ENCODE measurements around the gene CFAP45.

Gene CFAP45

DNA sequence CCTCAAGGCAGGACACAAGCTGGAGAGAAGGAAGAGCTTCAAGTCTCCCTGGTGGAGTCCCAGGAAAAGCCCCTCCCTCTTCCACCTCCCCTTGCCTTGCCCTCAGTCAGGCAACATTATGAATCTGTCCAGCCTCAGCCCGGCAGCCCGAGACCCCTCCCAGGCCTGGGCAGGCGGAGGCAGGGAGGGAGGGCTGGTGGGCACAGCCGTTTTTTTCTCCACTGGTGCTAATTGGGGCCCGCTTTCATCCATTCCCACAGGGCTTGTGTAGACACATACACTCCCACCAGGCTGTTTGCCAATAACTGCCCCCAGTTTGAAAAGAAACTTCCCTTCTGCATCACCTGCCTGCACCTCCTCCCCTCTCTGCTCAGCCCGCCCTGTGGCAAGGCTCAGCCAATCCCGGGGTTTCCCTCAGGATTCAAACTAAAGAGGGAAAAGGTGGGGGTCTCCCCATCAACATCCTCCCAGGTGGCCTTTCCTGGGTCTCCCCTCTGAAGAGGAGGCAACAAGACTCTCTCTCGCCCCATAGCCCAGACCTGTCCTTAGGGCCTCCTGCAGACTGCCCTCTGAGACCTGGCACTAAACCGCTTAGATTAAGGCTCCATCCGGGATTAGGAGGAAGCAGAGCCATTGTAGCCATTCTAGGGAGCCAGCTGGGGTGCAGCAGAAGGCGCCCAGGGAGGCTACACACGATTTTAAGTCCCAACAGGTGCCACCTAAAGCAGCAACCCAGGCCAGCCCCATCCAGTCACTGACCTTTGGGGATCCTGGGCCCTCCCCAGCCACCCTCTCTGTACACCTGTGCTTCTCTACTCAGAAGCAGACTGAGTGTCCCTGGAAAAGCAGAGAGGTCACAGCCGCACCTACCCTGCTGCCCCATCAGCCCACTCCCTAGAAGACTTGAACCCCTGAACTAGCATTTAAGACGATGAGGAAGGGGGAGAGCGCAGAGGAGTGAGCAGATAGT is 41.9 kb upstream of the CFAP45 start:
- peak overlapping the region; percentile 51 for H2AK5ac ChIP-seq (ENCODE audit: low read depth, low read length)
- no peak overlapping the region for H3K23ac ChIP-seq (ENCODE audit: low read depth, low read length, poor library complexity)
- H3K4me2 ChIP-seq (ENCODE audit: insufficient read depth, low read length, poor library complexity, severe bottlenecking) = peak overlapping the region; percentile 29
- H4K91ac ChIP-seq (ENCODE audit: low read depth, low read length, poor library complexity) = no peak overlapping the region
- H3K4ac ChIP-seq (ENCODE audit: low read length) = no peak overlapping the region
- H3K27ac ChIP-seq (replicated peaks; ENCODE audit: low read length) = peak overlapping the region; percentile 49
- peak overlapping the region; percentile 76 for H3K18ac ChIP-seq (ENCODE audit: low read length)
- no peak overlapping the region for H3K14ac ChIP-seq (ENCODE audit: low read length)
- H2BK120ac ChIP-seq (ENCODE audit: low read depth, low read length) = peak overlapping the region; percentile 20
- H3K27me3 ChIP-seq (ENCODE audit: control insufficient read depth in 3 of 3, insufficient read depth in 3 of 3, low read depth in 1 of 3, low read length in 3 of 3) = peaks cover 0 to 9% (median 0%) of the 10 kb centered on the region in 3 experiments
- no CpG with 5 or more reads among the region's 15 CpGs for WGBS, 2 donors (ENCODE audit: extremely low coverage in 2 of 2, insufficient read length in 2 of 2, insufficient replicate concordance in 1 of 2)
- peaks cover 28 to 54% of the 10 kb centered on the region in 2 donors for H3K4me1 ChIP-seq (ENCODE audit: control insufficient read depth in 2 of 2, insufficient read depth in 1 of 2, low read depth in 1 of 2, low read length in 2 of 2)
- H3K4me3 ChIP-seq (ENCODE audit: low read length in 2 of 2) = peak overlapping the region in 1 of 2 donors; percentile 20
- peak overlapping the region; percentile 84 for H2AFZ ChIP-seq (ENCODE audit: low read length)
- H3K36me3 ChIP-seq (replicated peaks in 1 of 2; ENCODE audit: control insufficient read depth in 2 of 2, insufficient read depth in 2 of 2, low read length in 2 of 2) = peaks cover 2 to 5% of the 10 kb centered on the region in 2 donors
- H2BK15ac ChIP-seq (ENCODE audit: low read length) = peak overlapping the region; percentile 82
- DNase-seq (ENCODE audit: low spot score) = no peak
- no peaks in the 10 kb centered on the region for H3K9me3 ChIP-seq (replicated peaks in 1 of 2; ENCODE audit: control insufficient read depth in 2 of 2, insufficient read depth in 1 of 2, low read depth in 1 of 2, low read length in 2 of 2)
- no peak overlapping the region for H3K9ac ChIP-seq (ENCODE audit: low read depth, low read length, poor library complexity)
- H2BK12ac ChIP-seq (ENCODE audit: low read length) = no peak overlapping the region
- H2BK5ac ChIP-seq (ENCODE audit: low read length) = peak overlapping the region; percentile 2
- peaks cover 10% of the 10 kb centered on the region for H3K79me1 ChIP-seq (ENCODE audit: low read depth, low read length)
- no peak overlapping the region for H4K8ac ChIP-seq (ENCODE audit: low read depth, low read length)

DNA sequence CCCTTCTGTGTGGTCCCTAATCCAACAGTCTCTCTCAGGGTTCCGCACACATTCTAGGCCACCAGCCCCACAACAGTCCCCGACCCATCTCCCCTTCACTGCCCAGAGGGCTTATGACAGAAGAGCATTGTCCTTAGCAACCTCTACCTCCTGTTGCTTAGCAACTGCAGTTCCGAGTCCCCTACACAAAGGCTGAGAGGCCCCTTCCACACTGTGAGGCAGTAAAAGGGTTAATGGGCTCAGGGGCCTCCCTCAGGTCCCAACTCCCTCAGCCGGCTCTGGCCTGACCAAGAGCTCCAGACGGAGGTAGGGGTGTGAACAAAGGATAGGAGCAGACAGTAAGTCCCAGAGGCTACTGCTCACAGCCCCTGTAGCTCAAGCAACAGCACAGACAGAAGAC is 41.2 kb upstream of the CFAP45 start:
- H2BK120ac ChIP-seq (ENCODE audit: low read depth, low read length) = no peak overlapping the region
- no peak overlapping the region for H3K14ac ChIP-seq (ENCODE audit: low read length)
- no peak overlapping the region for H2BK5ac ChIP-seq (ENCODE audit: low read length)
- no peak overlapping the region for H3K23ac ChIP-seq (ENCODE audit: low read depth, low read length, poor library complexity)
- H3K18ac ChIP-seq (ENCODE audit: low read length) = peak overlapping the region; percentile 0
- H2BK15ac ChIP-seq (ENCODE audit: low read length) = peak overlapping the region; percentile 4
- H2AFZ ChIP-seq (ENCODE audit: low read length) = peak overlapping the region; percentile 84
- peaks cover 10% of the 10 kb centered on the region for H3K79me1 ChIP-seq (ENCODE audit: low read depth, low read length)
- H3K4me2 ChIP-seq (ENCODE audit: insufficient read depth, low read length, poor library complexity, severe bottlenecking) = peak overlapping the region; percentile 29
- H3K9me3 ChIP-seq (replicated peaks in 1 of 2; ENCODE audit: control insufficient read depth in 2 of 2, insufficient read depth in 1 of 2, low read depth in 1 of 2, low read length in 2 of 2) = no peaks in the 10 kb centered on the region
- H4K91ac ChIP-seq (ENCODE audit: low read depth, low read length, poor library complexity) = no peak overlapping the region
- no peak overlapping the region for H3K9ac ChIP-seq (ENCODE audit: low read depth, low read length, poor library complexity)
- H3K4me1 ChIP-seq (ENCODE audit: control insufficient read depth in 2 of 2, insufficient read depth in 1 of 2, low read depth in 1 of 2, low read length in 2 of 2) = peaks cover 32 to 57% of the 10 kb centered on the region in 2 donors
- H2BK12ac ChIP-seq (ENCODE audit: low read length) = no peak overlapping the region
- peak overlapping the region; percentile 49 for H3K27ac ChIP-seq (replicated peaks; ENCODE audit: low read length)
- DNase-seq (ENCODE audit: low spot score) = peak; percentile 56
- H4K8ac ChIP-seq (ENCODE audit: low read depth, low read length) = no peak overlapping the region
- no peak overlapping the region for H3K4ac ChIP-seq (ENCODE audit: low read length)
- peak overlapping the region; percentile 0 for H2AK5ac ChIP-seq (ENCODE audit: low read depth, low read length)
- peaks cover 4 to 5% of the 10 kb centered on the region in 2 donors for H3K36me3 ChIP-seq (replicated peaks in 1 of 2; ENCODE audit: control insufficient read depth in 2 of 2, insufficient read depth in 2 of 2, low read length in 2 of 2)
- no CpG with 5 or more reads among the region's 5 CpGs for WGBS, 2 donors (ENCODE audit: extremely low coverage in 2 of 2, insufficient read length in 2 of 2, insufficient replicate concordance in 1 of 2)
- peaks cover 0 to 2% (median 0%) of the 10 kb centered on the region in 3 experiments for H3K27me3 ChIP-seq (ENCODE audit: control insufficient read depth in 3 of 3, insufficient read depth in 3 of 3, low read depth in 1 of 3, low read length in 3 of 3)
- H3K4me3 ChIP-seq (ENCODE audit: low read length in 2 of 2) = peak overlapping the region in 1 of 2 donors; percentile 20

DNA sequence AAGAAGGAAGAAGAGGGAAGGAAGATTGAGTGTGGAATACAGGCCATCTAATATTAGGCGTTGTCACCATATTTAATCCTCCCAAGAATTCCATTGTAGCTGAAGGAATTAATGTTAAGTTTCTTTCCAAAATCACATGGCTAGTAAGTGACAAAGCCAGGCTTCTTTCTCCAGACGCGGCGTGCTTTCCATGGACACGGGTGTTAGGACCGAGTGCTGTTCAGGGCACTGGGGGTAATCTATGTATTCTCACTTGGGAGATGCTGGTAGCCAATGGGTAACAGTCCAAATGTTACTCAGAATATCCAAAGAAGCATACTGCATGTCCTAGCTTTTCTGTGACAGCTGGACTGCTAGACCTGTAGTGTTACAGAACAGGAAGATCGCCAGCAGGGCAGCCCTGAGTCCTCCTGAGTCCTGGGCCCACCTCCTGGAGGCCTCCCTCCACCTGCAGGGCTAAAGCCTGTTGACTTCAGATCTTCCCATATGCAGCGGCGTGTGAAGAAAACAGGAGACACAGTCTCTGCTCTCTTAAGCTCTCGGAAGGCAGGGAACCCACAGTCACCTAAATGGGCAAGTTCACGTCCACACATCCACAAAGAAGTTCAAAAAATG is 40.1 kb upstream of the CFAP45 start:
- Histone ChIP-seq H2BK120ac (ENCODE audit: low read depth, low read length) (no peak overlapping the region), H3K14ac (ENCODE audit: low read length) (no peak overlapping the region), H2AK5ac (ENCODE audit: low read depth, low read length) (no peak overlapping the region), H3K36me3 (replicated peaks in 1 of 2; ENCODE audit: control insufficient read depth in 2 of 2, insufficient read depth in 2 of 2, low read length in 2 of 2) (peaks cover 8 to 10% of the 10 kb centered on the region in 2 donors), H4K91ac (ENCODE audit: low read depth, low read length, poor library complexity) (no peak overlapping the region), H3K4me1 (ENCODE audit: control insufficient read depth in 2 of 2, insufficient read depth in 1 of 2, low read depth in 1 of 2, low read length in 2 of 2) (peaks cover 29 to 54% of the 10 kb centered on the region in 2 donors), H3K79me1 (ENCODE audit: low read depth, low read length) (peaks cover 10% of the 10 kb centered on the region), H3K27ac (replicated peaks; ENCODE audit: low read length) (no peak overlapping the region), H4K8ac (ENCODE audit: low read depth, low read length) (no peak overlapping the region), H3K9ac (ENCODE audit: low read depth, low read length, poor library complexity) (no peak overlapping the region), H3K27me3 (ENCODE audit: control insufficient read depth in 3 of 3, insufficient read depth in 3 of 3, low read depth in 1 of 3, low read length in 3 of 3) (no peaks in the 10 kb centered on the region), H3K4ac (ENCODE audit: low read length) (no peak overlapping the region), H3K23ac (ENCODE audit: low read depth, low read length, poor library complexity) (no peak overlapping the region), H3K18ac (ENCODE audit: low read length) (no peak overlapping the region), H2BK12ac (ENCODE audit: low read length) (no peak overlapping the region), H2AFZ (ENCODE audit: low read length) (no peak overlapping the region), H3K4me2 (ENCODE audit: insufficient read depth, low read length, poor library complexity, severe bottlenecking) (no peak overlapping the region), H2BK15ac (ENCODE audit: low read length) (no peak overlapping the region), H3K9me3 (replicated peaks in 1 of 2; ENCODE audit: control insufficient read depth in 2 of 2, insufficient read depth in 1 of 2, low read depth in 1 of 2, low read length in 2 of 2) (no peaks in the 10 kb centered on the region), H2BK5ac (ENCODE audit: low read length) (no peak overlapping the region), H3K4me3 (ENCODE audit: low read length in 2 of 2) (no peak overlapping the region)
- no CpG with 5 or more reads among the region's 11 CpGs for WGBS, 2 donors (ENCODE audit: extremely low coverage in 2 of 2, insufficient read length in 2 of 2, insufficient replicate concordance in 1 of 2)
- DNase-seq (ENCODE audit: low spot score) = no peak

DNA sequence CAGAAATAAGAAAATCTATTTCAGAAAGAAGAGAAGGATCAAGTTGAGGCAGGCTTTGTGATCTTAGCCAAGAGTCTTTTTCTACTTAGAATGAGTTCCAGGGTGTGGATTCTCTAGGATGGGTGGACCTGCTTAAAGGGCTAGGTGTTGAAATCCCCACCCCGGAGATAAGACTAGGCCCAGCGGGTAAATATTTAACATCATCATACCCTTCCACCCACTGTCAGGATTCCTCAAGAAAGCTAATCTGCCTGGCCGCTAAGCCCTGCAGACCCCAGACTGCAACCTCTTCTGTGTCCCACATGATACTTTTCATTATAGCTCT is 39.7 kb upstream of the CFAP45 start:
- no peaks in the 10 kb centered on the region for H3K9me3 ChIP-seq (replicated peaks in 1 of 2; ENCODE audit: control insufficient read depth in 2 of 2, insufficient read depth in 1 of 2, low read depth in 1 of 2, low read length in 2 of 2)
- H3K36me3 ChIP-seq (replicated peaks in 1 of 2; ENCODE audit: control insufficient read depth in 2 of 2, insufficient read depth in 2 of 2, low read length in 2 of 2) = peaks cover 9 to 15% of the 10 kb centered on the region in 2 donors
- H3K14ac ChIP-seq (ENCODE audit: low read length) = no peak overlapping the region
- H3K4me1 ChIP-seq (ENCODE audit: control insufficient read depth in 2 of 2, insufficient read depth in 1 of 2, low read depth in 1 of 2, low read length in 2 of 2) = peaks cover 29 to 53% of the 10 kb centered on the region in 2 donors
- no peak overlapping the region for H2BK15ac ChIP-seq (ENCODE audit: low read length)
- WGBS, 2 donors (ENCODE audit: extremely low coverage in 2 of 2, insufficient read length in 2 of 2, insufficient replicate concordance in 1 of 2) = no CpG with 5 or more reads among the region's 3 CpGs
- no peak for DNase-seq (ENCODE audit: low spot score)
- H2BK12ac ChIP-seq (ENCODE audit: low read length) = no peak overlapping the region
- H2AK5ac ChIP-seq (ENCODE audit: low read depth, low read length) = no peak overlapping the region
- no peak overlapping the region for H3K9ac ChIP-seq (ENCODE audit: low read depth, low read length, poor library complexity)
- H3K18ac ChIP-seq (ENCODE audit: low read length) = no peak overlapping the region
- H2BK120ac ChIP-seq (ENCODE audit: low read depth, low read length) = no peak overlapping the region
- no peak overlapping the region for H2BK5ac ChIP-seq (ENCODE audit: low read length)
- no peak overlapping the region for H2AFZ ChIP-seq (ENCODE audit: low read length)
- no peak overlapping the region for H4K8ac ChIP-seq (ENCODE audit: low read depth, low read length)
- H3K23ac ChIP-seq (ENCODE audit: low read depth, low read length, poor library complexity) = no peak overlapping the region
- H3K4me2 ChIP-seq (ENCODE audit: insufficient read depth, low read length, poor library complexity, severe bottlenecking) = no peak overlapping the region
- H3K27ac ChIP-seq (replicated peaks; ENCODE audit: low read length) = no peak overlapping the region
- H3K79me1 ChIP-seq (ENCODE audit: low read depth, low read length) = peaks cover 9% of the 10 kb centered on the region
- no peaks in the 10 kb centered on the region for H3K27me3 ChIP-seq (ENCODE audit: control insufficient read depth in 3 of 3, insufficient read depth in 3 of 3, low read depth in 1 of 3, low read length in 3 of 3)
- H3K4me3 ChIP-seq (ENCODE audit: low read length in 2 of 2) = no peak overlapping the region
- no peak overlapping the region for H4K91ac ChIP-seq (ENCODE audit: low read depth, low read length, poor library complexity)
- H3K4ac ChIP-seq (ENCODE audit: low read length) = no peak overlapping the region
